Measurements from ENCODE around the gene GALNT18.

DNA sequence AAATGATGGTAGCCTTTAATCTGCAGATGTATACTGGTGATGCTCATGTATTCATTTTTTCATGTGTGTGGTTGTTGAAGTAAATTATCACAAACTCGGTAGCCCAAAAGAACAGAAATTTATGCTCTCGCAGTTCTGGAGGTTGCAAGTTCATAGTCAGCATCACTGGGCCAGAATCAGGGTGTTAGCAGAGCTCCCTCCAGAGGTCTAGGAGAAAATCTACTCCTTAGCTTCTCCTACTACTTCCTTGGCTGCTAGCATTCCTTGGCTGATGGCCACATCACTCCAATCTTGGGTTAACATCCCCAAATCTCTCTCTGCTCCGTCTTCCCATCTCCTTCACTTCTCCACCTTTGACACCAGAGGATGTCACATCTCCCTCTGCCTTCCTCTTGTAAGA is 45.3 kb upstream of the GALNT18 start:
- TF ChIP-seq, protein P1, sequence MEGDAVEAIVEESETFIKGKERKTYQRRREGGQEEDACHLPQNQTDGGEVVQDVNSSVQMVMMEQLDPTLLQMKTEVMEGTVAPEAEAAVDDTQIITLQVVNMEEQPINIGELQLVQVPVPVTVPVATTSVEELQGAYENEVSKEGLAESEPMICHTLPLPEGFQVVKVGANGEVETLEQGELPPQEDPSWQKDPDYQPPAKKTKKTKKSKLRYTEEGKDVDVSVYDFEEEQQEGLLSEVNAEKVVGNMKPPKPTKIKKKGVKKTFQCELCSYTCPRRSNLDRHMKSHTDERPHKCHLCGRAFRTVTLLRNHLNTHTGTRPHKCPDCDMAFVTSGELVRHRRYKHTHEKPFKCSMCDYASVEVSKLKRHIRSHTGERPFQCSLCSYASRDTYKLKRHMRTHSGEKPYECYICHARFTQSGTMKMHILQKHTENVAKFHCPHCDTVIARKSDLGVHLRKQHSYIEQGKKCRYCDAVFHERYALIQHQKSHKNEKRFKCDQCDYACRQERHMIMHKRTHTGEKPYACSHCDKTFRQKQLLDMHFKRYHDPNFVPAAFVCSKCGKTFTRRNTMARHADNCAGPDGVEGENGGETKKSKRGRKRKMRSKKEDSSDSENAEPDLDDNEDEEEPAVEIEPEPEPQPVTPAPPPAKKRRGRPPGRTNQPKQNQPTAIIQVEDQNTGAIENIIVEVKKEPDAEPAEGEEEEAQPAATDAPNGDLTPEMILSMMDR (IDR thresholded peaks at IDR 0.05; ENCODE audit: insufficient read depth, low read length, poor library complexity, severe bottlenecking): no peak
- no peak for TF ChIP-seq EZH2phosphoT487 (conservative IDR thresholded peaks at IDR 0.05; ENCODE audit: low read length)

Measured in SU-DHL-6 (cell line).